Measurements from ENCODE around the gene EYA3. TPM values are rescaled to one million over a fixed set of nuclear protein-coding genes. Genes with fewer than 3 reads are reported as not detected.

EYA3 gene
- total and polyA plus RNA-seq, 2 donors (not counting 3 experiments of a cell fraction or from before 2014, with no cell fraction given): 12.7 to 33.0 TPM

DNA sequence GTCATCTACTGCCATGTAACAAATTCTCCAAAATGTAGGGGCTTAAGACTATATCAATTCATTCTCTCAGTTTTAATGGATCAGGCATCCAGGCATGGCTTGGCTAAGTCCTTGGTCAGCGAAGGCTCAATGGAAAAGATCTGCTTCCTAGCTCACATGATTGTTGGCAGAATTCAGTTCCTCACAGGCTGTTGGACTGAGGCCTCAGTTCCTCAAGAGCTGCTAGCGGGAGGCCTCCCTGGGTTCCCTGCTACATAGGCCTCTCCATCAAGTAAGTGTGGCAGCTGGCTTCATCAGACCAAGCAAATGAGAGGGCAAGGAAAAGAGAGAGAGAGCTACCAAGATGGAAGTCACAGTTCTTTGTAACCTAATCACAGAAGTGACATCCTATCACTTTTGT, 19.6 kb upstream of the EYA3 start:
- dilution Hi-C loops (cut with MboI; ENCODE audit: extremely low pct_ligation_motif_present, low sequenced_read_pairs) (no loop called here), intact Hi-C loops (cut with micrococcal nuclease) (no loop called here)
- Histone ChIP-seq H3K9me1 (replicated peaks; ENCODE audit: control insufficient read depth, extremely low read depth, insufficient read depth, low read length) (no peaks in the 10 kb centered on the region), H3K4me2 (ENCODE audit: insufficient read depth, low read length) (no peak overlapping the region), H3K27me3 (ENCODE audit: control insufficient read depth in 2 of 2, insufficient read depth in 2 of 2, low read length in 2 of 2) (no peaks in the 10 kb centered on the region), H3K4me3 (replicated peaks in 1 of 3; ENCODE audit: insufficient read depth in 1 of 3, low read depth in 1 of 3, low read length in 3 of 3) (no peak overlapping the region), H3K9ac (replicated peaks; ENCODE audit: extremely low read depth, insufficient read depth, low read length) (no peak overlapping the region), H4K20me1 (replicated peaks; ENCODE audit: control insufficient read depth, extremely low read depth, insufficient read depth, low read length) (no peaks in the 10 kb centered on the region), H3K4me1 (ENCODE audit: control insufficient read depth, extremely low read depth, insufficient read depth, low read length) (peaks cover 22% of the 10 kb centered on the region), H2AFZ (ENCODE audit: low read depth, low read length) (no peak overlapping the region), H3K9me3 (replicated peaks; ENCODE audit: control insufficient read depth, insufficient read depth, low read length) (no peaks in the 10 kb centered on the region), H3K36me3 (ENCODE audit: control insufficient read depth in 2 of 2, extremely low read depth in 1 of 2, insufficient read depth in 2 of 2, low read length in 2 of 2) (no peaks in the 10 kb centered on the region), H3K27ac (ENCODE audit: insufficient read depth, low read depth, low read length) (no peak overlapping the region), H3K79me2 (ENCODE audit: control insufficient read depth, insufficient read depth, low read length) (no peaks in the 10 kb centered on the region)
- no TSS peak for BruUV-seq (replicated peaks)
- ChIA-PET POLR2A (no interaction called here), CTCF (no interaction called here)
- FAIRE-seq: no peak
- no peak for DNase-seq (ENCODE audit: low read depth, low spot score)
- TF ChIP-seq, protein P1, sequence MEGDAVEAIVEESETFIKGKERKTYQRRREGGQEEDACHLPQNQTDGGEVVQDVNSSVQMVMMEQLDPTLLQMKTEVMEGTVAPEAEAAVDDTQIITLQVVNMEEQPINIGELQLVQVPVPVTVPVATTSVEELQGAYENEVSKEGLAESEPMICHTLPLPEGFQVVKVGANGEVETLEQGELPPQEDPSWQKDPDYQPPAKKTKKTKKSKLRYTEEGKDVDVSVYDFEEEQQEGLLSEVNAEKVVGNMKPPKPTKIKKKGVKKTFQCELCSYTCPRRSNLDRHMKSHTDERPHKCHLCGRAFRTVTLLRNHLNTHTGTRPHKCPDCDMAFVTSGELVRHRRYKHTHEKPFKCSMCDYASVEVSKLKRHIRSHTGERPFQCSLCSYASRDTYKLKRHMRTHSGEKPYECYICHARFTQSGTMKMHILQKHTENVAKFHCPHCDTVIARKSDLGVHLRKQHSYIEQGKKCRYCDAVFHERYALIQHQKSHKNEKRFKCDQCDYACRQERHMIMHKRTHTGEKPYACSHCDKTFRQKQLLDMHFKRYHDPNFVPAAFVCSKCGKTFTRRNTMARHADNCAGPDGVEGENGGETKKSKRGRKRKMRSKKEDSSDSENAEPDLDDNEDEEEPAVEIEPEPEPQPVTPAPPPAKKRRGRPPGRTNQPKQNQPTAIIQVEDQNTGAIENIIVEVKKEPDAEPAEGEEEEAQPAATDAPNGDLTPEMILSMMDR (IDR thresholded peaks at IDR 0.05; ENCODE audit: extremely low read depth in 1 of 2, insufficient read depth in 1 of 2, low read depth in 1 of 2, low read length in 2 of 2): no peak
- TF ChIP-seq POLR2A (IDR thresholded peaks at IDR 0.05; ENCODE audit: low read depth, low read length) (no peak), EZH2 (IDR thresholded peaks at IDR 0.05; ENCODE audit: borderline replicate concordance, low read depth, low read length, severe bottlenecking) (no peak), POLR2AphosphoS5 (IDR thresholded peaks at IDR 0.05; ENCODE audit: insufficient read depth, low read depth, low read length) (no peak), MAX (IDR thresholded peaks at IDR 0.05; ENCODE audit: insufficient read depth, insufficient read length) (no peak), JUN (IDR thresholded peaks at IDR 0.05; ENCODE audit: borderline replicate concordance, insufficient read depth, insufficient read length, low read depth) (no peak), GATA2 (IDR thresholded peaks at IDR 0.05; ENCODE audit: insufficient read depth, insufficient read length, low read depth, low read length) (no peak), MYC (IDR thresholded peaks at IDR 0.05; ENCODE audit: low read depth, low read length) (no peak), FOS (IDR thresholded peaks at IDR 0.05; ENCODE audit: borderline replicate concordance, insufficient read depth, low read length) (no peak)

Data from endothelial cell of umbilical vein (primary cell).